Muscle of back (tissue), 13 donors: ENCODE data around the gene CCR5. TPM values are rescaled to one million over a fixed set of nuclear protein-coding genes. Genes with fewer than 3 reads are reported as not detected.
"Not testable (repeated sequence)": the region's sequence is repeated elsewhere in the genome, so short reads cannot be mapped to it uniquely, and the experiment has no call there.

Experiments used
- DNase-seq, 3 donors: peaks; one replicate each; pipeline versions ENCODE4 v3.0.0 to v3.0.0-alpha.2; 2013
- long read RNA-seq, 9 donors: transcript quantifications; one replicate each; lab custom pipeline, GENCODE V29; 2026
- polyA plus RNA-seq, 10 donors: library from polyadenylated mRNA; unstranded; fragments of 120-200 nt; gene quantifications; one replicate each; pipeline ENCODE4 v1.2.1, GENCODE V29; 2013; ENCODE audit not compliant: insufficient read length in 10 of 10

The CCR5 gene
- 1 to 10 TPM in 1 of 10 donors, under 1 TPM in 9; 0.13 to 1.3 (median 0.42) TPM for polyA plus RNA-seq
- long read RNA-seq, donor 1 = 0 reads
- long read RNA-seq, donor 2 = 0 reads
- long read RNA-seq, donor 3 = 0 reads
- long read RNA-seq, donor 4 = 0 reads
- long read RNA-seq, donor 5 = 0 reads
- long read RNA-seq, donor 6, partial matches to known transcripts = 0 of 1 reads
- long read RNA-seq, donor 6, other reads (novel, unspliced or antisense) = 0 of 1 reads
- long read RNA-seq, donor 7 = 0 reads
- long read RNA-seq, donor 8 = 0 reads
- long read RNA-seq, donor 9 = 0 reads

DNA sequence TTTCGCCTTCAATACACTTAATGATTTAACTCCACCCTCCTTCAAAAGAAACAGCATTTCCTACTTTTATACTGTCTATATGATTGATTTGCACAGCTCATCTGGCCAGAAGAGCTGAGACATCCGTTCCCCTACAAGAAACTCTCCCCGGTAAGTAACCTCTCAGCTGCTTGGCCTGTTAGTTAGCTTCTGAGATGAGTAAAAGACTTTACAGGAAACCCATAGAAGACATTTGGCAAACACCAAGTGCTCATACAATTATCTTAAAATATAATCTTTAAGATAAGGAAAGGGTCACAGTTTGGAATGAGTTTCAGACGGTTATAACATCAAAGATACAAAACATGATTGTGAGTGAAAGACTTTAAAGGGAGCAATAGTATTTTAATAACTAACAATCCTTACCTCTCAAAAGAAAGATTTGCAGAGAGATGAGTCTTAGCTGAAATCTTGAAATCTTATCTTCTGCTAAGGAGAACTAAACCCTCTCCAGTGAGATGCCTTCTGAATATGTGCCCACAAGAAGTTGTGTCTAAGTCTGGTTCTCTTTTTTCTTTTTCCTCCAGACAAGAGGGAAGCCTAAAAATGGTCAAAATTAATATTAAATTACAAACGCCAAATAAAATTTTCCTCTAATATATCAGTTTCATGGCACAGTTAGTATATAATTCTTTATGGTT is at the start of gene CCR5:
Gene CCR5, plus strand, starts transcription at position 108 of the 680 bp plus-strand sequence. CDS start 1,957 bp downstream, outside the sequence.
- no peak for DNase-seq

GRCh38 chr3:46321461-46322104 is 49.2 kb upstream of the CCR5 start:
- no peak for DNase-seq

- no peak for DNase-seq
These were observed 46.7 kb upstream of the CCR5 start for GRCh38 chr3:46324036-46324435.

DNA sequence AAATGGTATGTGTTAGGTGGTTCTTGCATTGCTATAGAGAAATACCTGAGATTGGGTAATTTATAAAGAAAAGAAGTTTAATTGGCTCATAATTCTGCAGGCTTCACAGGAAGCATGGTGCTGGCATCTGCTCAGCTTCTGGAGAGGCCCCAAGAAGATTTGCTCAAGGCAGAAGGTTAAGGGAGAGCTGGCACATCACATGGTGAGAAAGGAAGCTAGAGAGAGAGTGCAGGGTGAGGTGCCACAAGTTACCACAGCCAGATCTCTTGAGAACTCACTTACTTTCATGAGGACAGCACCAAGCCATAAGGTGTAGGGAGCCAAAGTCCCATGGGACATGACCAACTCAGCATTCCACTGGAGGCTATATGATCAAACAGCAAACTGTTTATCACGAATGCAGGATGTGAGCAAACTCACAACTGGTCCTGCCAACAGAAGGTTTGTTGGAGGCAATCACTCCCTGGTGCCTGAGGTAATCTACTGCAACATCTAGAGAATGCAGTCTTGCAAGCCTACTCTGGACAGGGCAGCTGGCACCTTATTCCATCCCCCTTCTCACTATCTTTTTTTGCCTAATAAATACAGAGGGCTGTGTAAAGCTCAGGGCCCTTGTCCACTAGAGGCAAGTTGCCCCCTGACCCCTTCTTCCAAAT is 45.0 kb upstream of the CCR5 start:
- DNase-seq = no peak

DNA sequence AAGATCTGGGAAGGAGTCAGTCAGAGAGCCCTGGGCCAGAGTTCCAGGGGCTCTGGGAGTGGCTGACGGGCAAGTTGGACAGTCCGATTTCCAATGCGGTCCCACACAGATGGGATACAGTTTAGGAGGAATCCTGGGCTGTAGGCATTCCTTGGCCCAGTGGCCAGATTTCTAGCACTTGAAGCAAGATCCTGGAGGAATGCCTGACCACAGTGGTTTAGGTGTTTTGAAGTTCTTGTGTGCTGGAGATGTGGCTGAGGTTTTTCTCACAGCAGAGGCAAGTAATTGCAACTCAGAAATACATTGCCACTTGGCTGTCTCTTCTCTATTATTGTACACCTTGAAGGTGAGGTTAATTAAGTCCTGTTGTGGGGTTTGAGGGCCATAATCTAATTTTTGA is 40.1 kb upstream of the CCR5 start:
- not testable (repeated sequence) for DNase-seq

DNA sequence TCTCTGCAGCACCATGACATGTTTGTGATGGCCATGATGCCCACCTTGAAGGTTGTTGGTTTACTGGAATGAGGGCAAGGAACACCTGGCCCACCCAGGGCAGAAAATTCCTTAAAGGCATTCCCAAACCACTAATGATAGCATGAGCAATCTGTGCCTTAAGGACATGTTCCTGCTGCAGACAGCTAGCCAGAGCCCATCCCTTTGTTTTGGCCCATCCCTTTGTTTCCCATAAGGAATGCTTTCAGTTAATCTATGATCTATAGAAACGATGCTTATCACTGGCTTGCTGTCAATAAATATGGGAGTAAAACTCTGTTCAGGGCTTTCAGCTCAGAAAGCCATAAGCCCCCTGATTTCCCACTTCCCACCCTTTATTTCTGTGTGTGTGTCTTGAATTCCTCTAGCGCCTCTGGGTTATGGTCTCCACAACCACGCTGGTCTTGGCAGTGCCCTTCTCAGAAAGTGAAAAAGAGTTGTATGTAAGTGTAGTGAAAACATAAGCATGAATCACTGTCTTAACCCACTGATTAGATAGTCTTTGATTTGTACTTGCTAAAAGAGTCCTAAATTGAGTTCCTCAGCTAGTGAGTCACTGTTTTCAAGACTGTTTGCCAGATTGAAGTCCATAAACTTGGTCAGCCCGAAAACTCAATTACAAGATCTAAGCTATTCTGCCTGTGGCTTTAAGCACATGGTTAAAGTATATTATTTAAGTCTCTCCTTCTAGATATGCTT is 35.8 kb upstream of the CCR5 start:
- no peak for DNase-seq

GRCh38 chr3:46335541-46335940 is 35.2 kb upstream of the CCR5 start:
- no peak for DNase-seq

DNA sequence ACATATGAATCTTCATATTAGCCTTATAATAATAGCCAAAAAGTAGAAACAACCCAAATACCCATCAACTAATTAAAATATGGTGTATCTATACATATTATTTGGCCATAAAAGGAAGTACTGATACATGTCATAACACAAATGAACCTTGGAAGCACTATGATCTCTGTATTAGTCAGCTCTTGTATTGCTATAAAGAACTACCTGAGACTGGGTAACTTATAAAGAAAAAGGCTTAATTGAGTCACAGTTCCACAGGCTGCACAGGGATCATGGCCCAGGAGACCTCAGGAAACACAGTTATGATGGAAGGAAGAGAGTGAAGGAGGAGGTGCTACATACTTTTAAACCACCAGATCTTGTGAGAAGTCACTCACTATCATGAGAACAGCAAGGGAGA is 32.8 kb upstream of the CCR5 start:
- DNase-seq = no peak

GRCh38 chr3:46338840-46339239 is 31.9 kb upstream of the CCR5 start:
- DNase-seq = no peak

- DNase-seq = no peak
These were observed 26.3 kb upstream of the CCR5 start for GRCh38 chr3:46344476-46344875.

DNA sequence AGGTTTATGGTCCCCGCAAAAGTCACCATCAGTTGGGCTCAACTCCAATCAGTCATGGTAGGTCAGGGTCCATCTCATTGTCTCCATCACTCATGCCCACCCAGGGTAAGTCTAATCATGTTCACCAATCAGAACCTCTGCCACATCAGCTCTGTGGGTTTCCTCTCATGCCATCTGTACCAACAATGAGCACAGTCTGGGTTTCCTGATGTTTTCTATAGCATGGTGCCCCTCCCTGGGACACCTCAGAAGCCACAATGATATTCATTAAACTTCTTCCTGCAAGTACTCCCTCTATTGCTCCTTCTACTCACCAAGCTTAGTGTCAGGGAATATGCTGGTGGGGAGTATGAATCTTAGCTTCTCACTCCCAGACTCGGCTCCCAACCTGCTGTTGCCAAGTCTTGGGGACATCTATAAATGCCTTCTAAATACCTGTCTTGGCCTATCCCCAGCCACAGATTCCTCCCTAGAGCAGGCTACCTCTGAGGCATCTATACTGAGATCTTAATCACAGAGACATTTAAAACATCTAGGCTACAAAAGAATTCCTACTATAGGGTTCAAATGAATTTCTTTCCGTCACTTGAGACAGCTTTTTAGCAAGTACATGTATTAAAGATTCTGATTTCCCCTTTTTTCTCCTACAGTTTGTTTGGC is 21.8 kb upstream of the CCR5 start:
- DNase-seq = no peak

DNA sequence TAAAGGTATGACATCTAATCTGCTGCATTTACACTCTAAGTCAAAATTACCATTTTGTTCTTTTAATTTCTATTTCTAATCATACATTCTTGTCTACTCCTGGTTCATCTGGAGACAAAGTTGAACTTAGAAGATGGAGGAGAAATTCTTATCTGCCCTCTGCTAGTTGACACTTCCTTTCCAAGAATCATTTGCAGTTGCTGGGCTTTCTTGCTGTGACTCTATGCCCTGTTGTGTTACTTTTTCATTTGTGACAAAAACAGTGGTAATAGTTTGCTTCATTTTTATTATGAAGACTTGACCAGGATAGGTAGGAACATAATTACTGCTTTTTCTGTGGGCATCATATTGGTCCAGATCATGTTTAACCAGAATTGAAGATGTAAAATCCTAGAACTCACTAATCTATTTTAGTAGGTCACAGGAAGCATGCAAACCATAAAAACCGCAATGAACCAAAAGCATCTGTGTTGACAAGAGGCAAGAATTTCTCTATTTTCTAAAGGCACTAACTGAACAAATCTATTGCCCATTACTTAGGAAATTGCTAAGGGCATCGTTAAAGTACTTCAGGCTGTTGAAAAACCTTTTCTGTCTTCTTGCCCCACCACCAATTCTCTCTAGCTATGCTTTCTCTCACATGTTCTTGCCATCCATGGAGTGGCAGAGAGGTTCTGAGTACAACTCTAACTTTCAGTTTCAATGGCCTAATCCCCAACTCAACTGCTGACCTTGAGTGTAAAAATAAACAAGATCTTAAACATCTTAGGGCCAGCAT is 21.1 kb upstream of the CCR5 start:
- no peak for DNase-seq

- DNase-seq = no peak
These were observed 20.5 kb upstream of the CCR5 start for GRCh38 chr3:46350262-46350565.

DNA sequence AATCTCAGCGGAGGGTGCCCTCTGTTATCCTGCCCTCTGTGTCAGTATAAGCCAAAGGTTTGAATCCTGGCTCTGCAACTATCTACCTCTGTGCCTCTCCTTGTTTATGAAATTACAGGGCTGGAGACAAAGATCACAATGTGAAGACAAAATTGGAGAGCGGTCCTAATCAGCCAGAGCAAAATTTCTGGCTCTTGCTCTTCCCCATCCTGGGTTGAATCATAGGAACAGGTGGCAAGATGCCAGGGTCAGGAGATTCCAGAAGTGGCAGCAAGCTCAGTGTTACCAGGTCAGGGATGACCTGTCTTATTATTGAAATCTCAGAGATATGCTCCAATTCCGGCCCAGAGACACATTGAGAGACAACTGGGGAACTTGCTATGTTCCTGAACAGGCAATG is 19.1 kb upstream of the CCR5 start:
- no peak for DNase-seq

- DNase-seq = no peak
These were observed 17.7 kb upstream of the CCR5 start for GRCh38 chr3:46353090-46353489.

GRCh38 chr3:46353647-46354410 is 16.9 kb upstream of the CCR5 start, which contains the start of gene CCR2:
CCR2 (plus strand) TSS chr3:46354111; CDS start chr3:46357528, 3,417 bp downstream.
- DNase-seq = no peak

DNA sequence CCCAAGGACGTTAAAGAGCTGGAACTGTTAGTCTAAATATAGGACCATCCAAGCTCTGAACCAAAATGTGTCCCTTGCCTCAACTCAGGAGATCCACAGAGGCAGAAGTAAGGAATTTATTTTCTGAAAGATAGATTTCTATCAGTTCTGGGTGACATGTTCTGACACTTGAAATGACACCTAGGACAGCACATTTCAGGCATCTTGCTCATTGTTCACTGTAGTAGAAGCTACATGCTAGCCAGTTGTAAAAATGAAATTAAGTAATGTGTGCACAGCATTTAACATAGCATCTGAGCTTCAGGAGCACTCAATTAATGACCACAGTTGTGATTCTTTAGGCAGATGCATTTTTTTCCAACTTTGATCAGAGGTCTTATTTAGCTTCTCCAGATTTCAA is 16.3 kb upstream of the CCR5 start:
- no peak for DNase-seq

DNA sequence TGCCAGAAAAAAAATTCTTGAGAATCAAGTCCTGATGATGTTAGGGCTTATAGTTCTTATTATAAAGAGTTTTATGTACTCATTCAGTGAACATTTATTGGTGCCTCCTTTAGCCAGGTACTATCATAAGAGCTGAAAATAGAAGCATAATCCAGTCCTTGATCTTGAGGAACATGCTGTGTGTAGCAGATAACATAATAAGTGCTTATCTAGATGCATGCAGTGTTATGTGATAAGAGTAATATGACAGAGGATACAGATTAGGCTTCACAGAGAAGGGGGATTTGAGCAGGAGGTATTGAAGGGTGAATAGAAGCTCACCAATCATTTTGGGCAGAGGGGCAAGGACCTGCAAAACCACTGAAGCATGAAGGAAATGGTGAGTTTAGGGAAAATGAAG is 15.8 kb upstream of the CCR5 start:
- DNase-seq = no peak

DNA sequence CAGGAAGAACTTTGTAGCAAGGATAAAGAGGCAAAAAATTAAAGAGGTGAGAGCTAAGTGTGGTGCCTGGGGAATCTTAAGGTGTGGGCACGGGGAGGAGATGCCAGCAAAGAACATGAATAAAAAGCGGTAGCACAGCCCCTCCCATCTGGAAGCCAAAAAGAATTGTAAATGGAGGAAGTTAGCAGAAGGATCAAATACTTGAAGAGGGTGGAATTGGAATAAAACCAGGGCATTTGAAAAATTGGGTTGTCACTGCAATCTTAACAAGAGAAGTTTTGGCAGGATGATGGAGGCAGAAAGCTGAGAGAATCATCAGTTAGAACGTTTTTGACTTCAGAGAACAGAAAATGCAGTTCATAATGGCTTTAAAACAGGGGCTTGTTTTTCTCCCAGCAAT is 14.5 kb upstream of the CCR5 start:
- no peak for DNase-seq

DNA sequence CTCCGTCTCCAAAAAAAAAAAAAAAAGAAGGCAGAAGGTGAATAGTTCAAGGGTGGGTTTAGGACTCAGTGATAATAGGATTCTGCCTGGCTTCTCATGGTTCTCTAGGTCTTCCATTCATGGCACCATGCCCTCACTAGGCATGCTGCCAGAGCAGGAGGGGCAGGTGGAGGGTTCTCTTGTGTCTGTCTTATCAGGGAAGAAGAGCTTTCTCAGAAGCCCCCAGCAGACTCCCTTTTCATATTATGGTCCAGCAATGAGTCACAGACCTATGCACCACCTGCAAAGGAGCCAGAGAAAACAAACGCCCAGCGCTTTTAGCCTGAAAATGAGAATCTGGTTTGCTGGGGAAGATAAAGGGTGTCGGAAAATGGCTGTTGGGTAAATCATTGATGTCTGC is 13.8 kb upstream of the CCR5 start:
- DNase-seq = no peak
